GM19372 (cell line): ENCODE results near the gene GPR62.

Source experiments
- ATAC-seq: cut with Tn5 transposase; IDR thresholded peaks from one replicate; pipeline ENCODE4 v1.9.1; 2021; ENCODE audit warnings: mild to moderate bottlenecking, low read depth, moderate library complexity; ENCODE audit not compliant: unreplicated experiment

Gene GPR62

GRCh38 chr3:51968883-51969678 is 13.9 kb downstream of the GPR62 start:
- no peak for ATAC-seq

DNA sequence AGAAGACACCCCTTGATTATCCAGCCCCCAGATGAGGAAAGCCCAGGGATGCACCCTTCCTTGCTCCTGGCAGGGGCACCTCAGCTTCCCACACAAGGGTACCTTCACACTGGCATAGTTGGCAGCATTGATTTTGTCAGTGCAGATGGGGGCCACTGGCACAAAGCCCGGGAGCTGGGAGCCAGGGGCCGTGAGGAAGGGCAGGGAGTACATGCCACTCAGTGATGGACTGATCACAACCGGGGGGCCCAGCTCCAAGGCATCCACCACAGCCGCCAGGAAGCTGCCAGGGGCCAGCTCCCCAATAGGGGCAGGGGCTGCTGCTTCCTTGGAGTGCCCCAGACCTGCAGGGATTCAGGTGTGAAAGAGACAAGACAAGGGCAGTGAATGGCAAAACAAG is 14.7 kb downstream of the GPR62 start:
- ATAC-seq, result no peak

DNA sequence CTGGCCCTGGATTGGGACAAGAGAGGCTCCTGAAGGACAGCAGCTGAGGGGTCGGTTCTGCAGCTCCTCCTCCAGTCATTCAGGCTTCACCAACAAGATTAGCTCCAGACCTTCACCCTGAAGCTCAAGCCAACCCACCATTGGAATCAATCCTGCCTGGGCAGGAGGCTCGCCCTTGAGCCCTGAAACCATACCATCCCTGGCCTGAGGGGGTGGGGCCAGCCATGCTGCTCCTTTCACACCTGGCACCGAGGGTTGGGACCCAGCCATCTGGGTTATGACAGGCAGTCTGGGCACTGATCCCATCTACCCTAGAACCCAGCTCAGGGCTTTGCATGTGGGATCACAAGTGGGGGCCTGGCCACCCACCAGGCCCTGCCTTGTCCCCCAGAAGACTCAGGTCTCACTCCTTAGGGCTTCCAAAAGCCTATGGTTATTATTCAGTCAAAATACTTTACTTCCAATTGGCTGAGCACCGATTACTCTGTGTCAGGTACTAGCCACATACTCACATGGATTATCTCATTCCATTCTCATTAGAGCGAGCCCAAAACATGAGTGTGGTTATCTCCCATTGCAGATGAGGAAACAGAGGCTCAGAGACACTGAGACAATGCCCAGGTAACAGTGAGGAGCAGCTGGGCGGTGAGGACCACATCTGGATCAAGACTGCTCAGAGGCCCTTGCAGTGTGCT is 15.6 kb downstream of the GPR62 start:
- no peak for ATAC-seq

- ATAC-seq, result no peak
These were observed 16.2 kb downstream of the GPR62 start for GRCh38 chr3:51971350-51971749.

DNA sequence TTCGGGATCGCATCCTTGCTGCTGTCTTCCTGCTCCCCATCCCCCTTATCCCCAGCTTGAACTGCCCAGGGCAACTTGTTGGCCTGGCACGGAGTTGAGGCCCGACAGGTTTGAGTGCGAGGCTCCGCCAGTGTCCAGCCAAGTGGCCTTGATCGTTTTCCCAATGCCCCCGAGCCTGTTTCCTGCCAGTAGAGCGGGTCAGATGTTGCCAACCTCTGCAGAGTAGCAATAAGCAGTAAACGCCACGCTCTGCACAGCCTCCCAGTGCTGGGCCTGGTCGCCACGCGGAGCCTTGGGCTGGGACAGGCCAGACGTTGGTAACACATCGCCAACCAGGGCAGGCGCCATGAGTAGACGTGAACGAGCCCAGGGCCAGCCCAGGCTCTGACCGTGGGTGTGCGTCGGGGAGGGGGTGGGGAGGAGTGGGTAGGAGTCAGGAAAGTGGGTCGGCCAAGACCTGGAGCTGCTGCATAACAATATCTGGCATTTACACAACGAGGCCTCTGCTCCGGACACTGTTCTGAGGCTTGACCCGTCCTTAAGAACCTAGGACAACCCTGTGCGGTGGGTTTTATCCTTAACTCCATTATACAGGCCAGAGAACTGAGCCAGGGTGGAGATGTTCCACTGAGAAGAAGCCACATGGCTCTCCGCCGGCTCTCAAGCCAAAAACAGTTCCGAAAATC is 19.2 kb downstream of the GPR62 start:
- peak; percentile 3 for ATAC-seq

DNA sequence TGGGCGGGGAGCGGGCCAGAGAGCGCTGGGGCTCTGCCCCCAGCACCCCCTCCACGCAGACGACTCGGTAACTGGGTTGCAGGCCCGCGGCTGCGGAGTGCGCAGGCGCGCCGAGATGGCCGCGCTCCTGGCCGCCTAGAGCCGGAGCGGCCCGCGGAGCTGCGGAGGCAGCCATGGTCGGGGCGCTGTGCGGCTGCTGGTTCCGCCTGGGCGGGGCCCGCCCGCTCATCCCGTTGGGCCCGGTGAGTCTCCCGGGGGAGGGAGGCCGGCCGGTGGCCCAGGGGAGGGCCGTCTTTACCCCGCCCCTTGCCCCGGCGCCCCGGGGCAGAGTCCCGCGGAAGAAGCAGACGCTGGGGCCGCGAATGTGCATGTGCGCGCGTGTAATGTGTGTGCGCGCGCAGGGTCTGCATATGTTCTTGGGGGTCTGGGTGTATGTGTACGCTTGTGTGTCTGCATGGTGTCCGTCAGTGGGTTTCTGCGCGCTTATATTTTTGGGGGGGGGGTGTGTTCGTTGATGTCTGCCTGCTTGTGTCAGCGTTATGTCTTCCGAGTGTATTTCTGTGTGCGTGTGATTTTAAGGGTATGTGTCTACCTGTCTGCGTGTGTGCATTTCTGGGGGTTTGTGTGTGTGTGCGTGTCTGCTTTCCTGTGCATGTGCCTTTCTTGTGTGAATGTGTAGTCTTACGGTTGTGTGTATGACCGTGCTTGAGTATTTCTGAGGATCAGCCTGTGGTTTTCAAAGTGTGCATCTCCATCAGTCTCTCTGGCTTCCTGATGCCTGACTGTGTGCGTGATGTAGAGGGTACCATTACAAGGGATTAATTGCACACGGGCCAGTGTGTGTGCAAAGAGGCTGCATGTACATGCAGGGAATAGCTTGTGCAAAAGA is 20.0 kb downstream of the GPR62 start, which contains the start of gene ABHD14A:
Gene ABHD14A, plus strand, starts transcription at position 102 of the 889 bp plus-strand sequence. Its CDS starts 72 bp downstream, at position 174.
- ATAC-seq, result peak; percentile 68

- no peak for ATAC-seq
These were observed 20.8 kb downstream of the GPR62 start for GRCh38 chr3:51975852-51976549.

DNA sequence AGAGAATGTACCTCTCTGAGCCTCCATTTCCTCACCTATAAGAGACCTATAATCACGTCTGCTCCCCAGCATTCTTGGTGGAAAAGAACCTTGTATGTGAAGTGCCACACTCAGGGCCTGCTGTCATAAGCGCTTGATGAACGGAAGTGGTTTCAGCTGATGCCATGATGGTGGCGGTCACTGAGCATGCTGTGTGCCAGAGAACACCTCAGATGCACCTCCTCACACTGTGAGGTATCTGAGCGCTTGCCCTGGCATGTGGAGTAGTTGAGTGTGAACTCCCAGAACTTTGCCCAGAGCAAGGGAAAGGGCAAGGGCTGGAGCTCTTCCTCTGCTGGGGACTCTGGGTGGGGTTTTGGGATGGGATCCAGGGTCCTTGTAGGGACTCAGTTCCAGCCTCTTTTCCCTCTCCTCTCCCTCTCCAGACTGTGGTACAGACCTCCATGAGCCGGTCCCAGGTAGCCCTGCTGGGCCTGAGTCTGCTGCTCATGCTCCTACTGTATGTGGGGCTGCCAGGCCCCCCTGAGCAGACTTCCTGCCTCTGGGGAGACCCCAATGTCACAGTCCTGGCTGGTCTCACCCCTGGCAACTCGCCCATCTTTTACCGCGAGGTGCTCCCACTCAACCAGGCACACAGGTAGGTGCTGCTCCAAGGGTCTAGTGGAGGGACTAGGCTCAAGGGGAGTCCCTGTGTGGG is 22.4 kb downstream of the GPR62 start:
- ATAC-seq, result no peak

- no peak for ATAC-seq
These were observed 22.9 kb downstream of the GPR62 start for GRCh38 chr3:51978143-51978502.

GRCh38 chr3:51980253-51980652 is 25.1 kb downstream of the GPR62 start:
- no peak for ATAC-seq

- peak; percentile 51 for ATAC-seq
These were observed 27.2 kb downstream of the GPR62 start for GRCh38 chr3:51982352-51982837.

DNA sequence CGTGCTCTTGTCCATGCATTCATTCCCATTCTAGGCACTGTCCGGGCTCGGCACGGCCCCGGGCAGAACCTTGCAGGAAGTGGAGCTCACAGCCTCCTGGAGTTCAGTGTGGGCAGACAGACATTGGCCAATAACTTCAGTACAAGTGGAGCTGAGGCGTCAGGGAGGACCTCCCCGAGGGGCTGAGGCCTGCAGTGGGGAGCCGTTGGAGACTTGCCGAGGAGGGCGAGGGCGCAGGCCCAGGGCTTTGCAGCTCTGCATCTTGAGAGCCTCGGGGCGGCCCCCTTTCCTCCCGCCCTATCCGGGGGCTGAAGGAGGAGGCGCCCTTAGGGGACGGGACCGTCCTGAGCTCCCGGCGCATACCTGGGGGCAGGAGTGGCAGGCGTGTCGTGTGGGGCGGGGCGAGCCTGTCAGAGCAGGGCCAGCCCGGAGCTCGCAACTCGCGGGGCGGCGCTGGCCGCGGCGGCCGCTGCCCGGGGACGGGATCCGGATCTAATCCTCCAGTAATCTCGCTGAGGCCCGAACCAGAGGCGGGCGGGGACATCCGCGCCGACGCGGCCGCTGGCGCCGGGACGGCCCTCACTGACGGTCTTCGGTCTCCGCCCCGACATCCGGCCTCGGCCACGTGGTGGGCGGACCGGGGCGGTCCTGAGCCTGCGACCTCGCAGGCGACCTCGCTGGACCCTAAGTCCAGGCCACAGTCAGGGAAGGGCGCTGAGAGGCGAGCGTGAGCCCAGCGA is 27.8 kb downstream of the GPR62 start, which contains the start of gene ACY1:
Gene ACY1, plus strand, starts transcription at position 698 of the 740 bp plus-strand sequence. CDS start 530 bp downstream, outside the sequence.
- ATAC-seq, result peak; percentile 70

- no peak for ATAC-seq
These were observed 28.5 kb downstream of the GPR62 start for GRCh38 chr3:51983578-51984268.

DNA sequence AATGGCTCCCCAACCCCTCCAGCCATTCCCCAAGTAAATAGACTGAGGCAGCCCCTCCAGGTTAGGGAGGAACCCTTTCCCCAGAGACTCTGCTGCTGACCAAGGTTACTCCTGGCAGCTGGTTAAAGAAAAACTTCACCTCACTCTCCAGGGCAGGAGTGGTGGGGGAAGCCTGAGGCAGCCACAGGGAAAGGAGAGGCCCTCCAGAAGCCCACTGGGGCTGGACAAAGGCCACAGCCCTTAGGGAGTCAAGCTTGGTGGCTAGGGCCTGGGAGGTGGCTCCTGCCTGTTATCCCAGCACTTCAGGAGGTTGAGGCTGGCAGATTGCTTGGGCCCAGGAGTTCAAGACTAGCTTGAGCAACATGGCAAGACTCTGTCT is 29.1 kb downstream of the GPR62 start:
- no peak for ATAC-seq

GRCh38 chr3:51985063-51985462 is 29.9 kb downstream of the GPR62 start:
- ATAC-seq, result no peak

DNA sequence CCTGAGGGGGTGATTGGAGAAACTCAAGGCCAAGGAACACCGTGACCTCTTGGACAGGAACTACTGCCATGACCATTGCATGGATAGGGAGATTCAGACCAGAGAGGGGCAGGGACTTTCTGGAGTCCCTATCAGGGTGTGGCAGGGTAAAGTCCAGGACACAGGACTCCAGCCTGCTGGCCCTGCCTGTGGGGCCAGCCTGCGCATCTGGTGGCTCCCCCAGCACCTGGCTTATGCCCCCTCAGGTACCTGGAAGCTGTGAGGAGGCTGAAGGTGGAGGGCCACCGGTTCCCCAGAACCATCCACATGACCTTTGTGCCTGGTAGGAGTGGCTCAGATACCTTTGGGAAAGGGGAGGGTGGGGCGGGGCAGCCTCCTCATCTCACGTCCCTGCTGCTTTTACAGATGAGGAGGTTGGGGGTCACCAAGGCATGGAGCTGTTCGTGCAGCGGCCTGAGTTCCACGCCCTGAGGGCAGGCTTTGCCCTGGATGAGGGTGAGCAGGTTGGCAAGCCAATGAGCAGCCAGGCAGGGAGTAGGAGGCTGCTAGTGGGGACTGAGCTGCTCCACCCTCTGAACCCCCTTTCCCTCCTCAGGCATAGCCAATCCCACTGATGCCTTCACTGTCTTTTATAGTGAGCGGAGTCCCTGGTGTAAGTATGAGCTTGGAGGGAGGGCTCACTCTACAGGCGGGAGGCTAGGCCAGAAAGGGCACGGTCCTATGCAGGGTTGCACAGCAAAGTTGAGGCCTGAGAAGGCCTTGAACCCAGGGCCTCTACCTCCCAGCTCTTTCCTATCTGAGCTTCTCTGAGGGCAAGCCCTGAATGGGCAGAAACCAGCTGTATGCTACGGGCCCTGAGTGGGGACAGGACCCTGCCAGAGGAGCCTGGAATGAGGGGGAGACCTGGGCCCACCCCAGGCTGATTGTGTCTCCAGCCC is 31.1 kb downstream of the GPR62 start:
- no peak for ATAC-seq

DNA sequence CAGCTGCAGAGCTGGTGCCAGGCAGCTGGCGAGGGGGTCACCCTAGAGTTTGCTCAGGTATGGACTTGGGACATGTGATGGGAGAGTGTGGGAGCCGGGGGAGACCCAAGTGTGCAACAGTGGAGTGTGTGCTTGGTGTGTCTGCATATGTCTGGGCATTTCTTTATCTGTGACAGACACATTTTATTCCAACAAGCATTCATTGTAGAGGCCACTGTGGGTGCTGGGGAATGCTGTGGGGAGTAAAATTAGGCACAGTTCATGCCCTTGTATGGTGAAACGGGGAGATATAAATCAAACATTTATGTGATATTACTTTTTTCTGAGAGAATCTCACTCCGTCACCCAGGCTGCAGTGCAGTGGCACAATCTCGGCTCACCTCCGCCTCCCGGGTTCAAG is 32.4 kb downstream of the GPR62 start:
- no peak for ATAC-seq
